D721Med (cell line): ENCODE results near the gene SBF1.

Source experiments
- DNase-seq: peaks from one replicate; pipeline ENCODE4 v3.0.0; 2011; ENCODE audit warnings: low spot score; ENCODE audit not compliant: insufficient read length
- FAIRE-seq: peaks from 2 replicates; lab custom pipeline; 2011; peaks lifted over from hg19 to GRCh38; lab: Jason Lieb, UNC
- TF ChIP-seq, protein P1 (sequence below): IDR thresholded peaks from 2 replicates; pipeline ENCODE4 v1.5.1; 2012; ENCODE audit warnings: mild to moderate bottlenecking, control low read depth; ENCODE audit not compliant: insufficient read depth; ENCODE audit errors: missing control alignments

SBF1 gene

DNA sequence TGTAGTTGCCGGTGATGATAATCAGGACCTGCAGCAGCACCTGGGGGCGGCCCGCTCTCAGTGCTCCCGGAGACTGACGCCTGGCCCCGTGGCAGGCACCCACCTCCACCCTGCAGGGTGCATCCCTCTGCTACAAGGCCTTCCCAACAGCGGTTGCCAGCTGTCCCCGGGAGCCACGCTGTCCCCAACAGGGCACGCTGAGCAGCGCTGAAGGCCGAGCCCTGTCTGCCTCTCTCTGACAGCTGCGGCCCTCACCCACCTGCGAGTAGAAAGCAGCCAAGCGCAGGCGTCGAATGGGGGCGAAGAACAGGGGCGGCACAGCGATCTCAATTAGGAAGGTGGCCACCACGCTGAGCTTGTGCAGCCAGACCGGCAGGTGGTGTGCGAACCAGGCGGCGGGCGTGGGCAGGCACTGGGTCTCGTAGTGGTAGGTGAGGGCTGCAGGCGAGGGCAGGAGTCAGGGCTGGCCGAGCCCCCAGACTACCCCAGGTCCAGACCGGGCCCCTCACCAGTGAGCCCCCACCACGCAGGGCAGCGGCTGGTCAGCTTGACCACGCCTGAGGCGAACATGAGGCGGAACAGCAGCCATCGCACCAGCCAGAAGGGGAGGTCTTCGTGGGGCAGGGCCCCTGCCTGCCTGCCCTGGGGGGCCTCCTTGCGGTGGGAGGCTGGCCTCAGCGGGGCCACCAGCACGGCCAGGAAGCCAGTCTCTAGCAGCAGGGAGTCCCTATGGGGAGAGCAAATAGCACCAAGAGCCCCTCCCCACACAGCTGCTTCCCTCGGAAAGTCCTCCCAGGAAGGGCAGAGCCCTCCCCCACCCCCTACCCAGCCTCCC, 31.2 kb upstream of the SBF1 start:
- no peak for FAIRE-seq
- no peak for DNase-seq
- TF ChIP-seq, protein P1, sequence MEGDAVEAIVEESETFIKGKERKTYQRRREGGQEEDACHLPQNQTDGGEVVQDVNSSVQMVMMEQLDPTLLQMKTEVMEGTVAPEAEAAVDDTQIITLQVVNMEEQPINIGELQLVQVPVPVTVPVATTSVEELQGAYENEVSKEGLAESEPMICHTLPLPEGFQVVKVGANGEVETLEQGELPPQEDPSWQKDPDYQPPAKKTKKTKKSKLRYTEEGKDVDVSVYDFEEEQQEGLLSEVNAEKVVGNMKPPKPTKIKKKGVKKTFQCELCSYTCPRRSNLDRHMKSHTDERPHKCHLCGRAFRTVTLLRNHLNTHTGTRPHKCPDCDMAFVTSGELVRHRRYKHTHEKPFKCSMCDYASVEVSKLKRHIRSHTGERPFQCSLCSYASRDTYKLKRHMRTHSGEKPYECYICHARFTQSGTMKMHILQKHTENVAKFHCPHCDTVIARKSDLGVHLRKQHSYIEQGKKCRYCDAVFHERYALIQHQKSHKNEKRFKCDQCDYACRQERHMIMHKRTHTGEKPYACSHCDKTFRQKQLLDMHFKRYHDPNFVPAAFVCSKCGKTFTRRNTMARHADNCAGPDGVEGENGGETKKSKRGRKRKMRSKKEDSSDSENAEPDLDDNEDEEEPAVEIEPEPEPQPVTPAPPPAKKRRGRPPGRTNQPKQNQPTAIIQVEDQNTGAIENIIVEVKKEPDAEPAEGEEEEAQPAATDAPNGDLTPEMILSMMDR = no peak

DNA sequence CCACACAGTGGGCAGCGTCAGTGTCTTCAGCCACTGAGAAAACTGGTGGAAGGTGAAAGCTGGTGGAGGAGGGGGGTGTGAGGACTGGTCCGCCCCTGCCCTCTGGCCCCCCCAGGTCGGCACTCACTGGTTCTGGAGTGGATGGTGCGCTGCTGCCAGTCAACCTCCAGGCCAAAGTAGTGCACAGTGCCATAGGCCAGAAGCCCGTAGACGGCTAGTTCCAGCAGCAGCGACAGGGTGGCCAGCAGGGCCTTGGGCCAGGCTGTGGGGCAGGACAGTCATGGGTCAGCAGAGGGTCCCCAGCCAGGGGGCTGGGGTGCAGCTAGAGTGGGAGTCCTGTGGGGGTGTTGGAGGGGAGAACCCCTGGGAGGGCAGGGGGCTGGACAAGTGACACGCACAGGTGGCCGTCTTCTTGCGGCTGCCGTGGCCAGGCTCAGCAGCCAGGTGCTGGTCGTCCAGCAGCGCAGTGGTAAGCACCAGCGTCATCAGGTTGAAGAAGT, 30.5 kb upstream of the SBF1 start:
- TF ChIP-seq, protein P1 = no peak
- no peak for FAIRE-seq
- no peak for DNase-seq

DNA sequence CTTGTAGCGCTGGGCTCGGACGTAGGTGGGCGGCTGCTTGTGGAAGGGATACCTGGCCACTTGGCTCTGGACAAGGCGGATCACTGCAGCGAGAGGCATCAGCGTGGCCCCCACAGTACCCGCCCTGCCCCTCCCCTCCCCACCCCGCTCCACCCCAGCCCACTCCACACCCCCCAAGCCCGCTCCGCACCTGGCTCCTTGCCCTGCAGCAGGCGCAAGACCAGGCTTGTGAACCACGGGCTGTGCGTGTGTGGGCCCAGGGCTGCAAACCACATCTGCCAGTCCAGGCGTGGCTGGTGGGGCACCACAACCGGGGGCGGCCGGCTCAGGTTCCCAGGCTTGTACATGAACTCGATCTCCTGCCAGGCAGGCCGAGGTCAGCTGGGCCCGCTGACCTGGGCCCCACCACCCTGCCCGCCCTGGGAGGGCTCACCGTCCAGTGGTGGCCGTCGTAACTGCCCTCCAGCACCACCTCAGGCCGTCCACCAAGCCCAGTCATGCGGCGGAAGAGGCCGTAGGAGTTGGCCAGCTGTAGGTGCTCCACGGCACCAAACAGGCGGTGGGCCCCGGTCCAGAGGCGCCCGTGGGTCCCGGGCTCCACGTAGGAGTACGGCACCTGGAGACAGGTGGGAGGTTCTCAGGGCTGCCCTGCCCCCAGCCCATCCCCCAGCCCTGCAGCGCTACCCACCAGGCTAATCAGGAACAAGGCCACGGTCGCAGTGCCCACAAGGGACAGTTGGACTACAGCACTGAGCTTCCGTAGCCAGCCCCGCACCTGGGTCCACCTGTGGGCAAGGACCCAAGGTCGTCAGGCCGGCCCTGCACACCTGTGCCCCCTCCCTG, 29.8 kb upstream of the SBF1 start:
- FAIRE-seq (no peak), DNase-seq (no peak)
- TF ChIP-seq, protein P1 = no peak

DNA sequence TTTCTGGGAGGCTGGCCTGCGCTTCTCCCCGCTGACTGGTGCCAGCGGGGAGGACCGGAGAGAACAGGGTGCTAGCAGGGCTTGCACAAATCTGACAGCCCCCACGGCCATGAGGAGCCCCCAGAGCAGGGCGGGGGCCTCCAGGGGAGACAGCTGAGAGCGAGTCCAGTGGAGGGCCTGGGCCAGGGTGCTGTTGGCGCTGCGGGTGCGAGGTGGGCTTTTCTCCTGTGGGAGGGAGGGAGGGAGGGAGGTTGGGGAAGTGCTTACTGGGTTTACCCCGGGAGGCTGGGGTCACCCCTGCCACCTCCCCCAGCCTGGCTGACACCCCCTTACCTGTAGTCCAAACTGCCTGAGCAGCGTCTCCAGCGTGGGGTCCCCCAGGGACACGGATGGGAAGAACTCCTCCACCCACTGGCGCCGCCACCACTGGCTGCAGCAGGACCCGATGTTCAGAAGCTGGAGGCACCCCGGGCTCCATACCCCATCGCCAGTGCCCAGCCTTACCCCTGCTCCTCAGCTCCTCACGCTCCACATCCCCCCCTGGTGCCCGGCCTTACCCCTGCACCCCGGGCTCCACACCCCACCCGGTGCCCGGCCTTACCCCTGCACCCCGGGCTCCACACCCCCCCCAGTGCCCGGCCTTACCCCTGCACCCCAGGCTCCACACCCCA, 28.8 kb upstream of the SBF1 start:
- TF ChIP-seq, protein P1 = no peak
- no peak for FAIRE-seq
- no peak for DNase-seq

DNA sequence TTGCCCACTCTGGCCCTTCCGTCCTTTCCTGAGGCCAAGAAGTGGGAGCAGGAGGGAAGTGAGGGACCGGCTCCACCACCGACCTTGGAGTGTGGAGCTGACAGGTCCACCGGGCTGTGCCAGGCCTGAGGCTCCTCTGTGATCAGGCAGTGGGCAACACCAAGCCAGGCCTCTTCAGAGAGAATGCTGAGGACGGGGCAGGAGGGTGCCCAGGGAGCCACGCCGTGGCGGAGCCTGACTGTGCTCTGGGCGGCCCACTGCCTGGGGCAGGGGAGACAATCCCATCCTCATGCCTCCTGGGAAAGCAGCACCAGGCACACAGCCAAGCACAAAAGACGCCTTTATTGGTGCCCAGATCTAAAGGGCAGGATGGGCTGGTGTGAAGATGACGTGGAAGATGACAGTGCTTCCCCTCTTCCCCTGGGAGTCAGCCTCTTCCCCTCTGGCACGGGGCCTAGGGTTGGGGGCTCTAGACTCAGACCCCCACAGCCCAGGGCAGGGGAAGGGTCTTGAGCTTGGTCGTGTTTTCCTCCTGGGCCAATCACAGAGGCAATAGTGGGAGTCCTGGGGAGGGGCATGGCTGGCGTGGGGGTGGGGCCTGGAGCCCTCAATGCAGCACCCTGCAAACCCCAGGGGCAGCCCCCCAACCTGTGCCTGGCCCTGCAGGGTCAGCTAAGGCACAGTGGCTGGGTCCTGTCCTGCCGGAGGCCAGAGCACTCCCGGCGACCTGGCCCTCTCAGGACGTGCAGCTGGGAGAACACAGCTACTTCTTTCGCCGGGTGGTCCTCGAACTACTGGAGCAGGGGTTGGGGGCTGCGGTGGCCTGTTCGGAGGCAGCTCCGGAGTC, 28.0 kb upstream of the SBF1 start:
- no peak for FAIRE-seq
- TF ChIP-seq, protein P1 = no peak
- no peak for DNase-seq

DNA sequence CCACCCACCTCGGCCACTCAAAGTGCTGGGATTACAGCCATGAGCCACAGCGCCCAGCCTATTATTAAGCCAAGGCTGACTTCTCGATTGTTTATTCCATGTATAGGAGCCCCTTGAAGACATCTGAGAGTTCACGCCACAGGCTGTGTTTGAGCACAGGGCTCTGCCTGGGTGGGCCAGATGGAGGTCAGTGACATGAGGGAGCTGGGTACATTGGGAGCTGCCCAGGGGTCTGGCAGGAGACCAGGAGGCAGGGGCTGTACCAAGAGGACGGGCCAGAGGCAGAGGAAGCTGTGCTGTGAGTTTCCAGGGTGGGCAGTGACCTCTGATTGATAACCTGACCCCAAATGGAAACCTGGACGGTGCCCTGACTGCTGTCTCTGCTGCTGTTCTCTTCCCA, 27.3 kb upstream of the SBF1 start:
- TF ChIP-seq, protein P1 = no peak
- DNase-seq (no peak), FAIRE-seq (no peak)
